Hepatocyte (in vitro differentiated cells): ENCODE data around the gene PRKCI.

Experiments
- EZH2 ChIP-seq: fragments of 200-600 bp; sonication (generic); IDR thresholded peaks from 2 replicates; pipeline ENCODE4 v1.6.1; 2016; ENCODE audit warnings: antibody characterized with exemption, mild to moderate bottlenecking, borderline replicate concordance
- TF ChIP-seq, protein P1 (sequence below): fragments of 200-600 bp; sonication (generic); IDR thresholded peaks from 2 replicates; pipeline ENCODE4 v1.5.1; 2016; ENCODE audit warnings: antibody characterized with exemption, mild to moderate bottlenecking; ENCODE audit not compliant: poor library complexity

- TF ChIP-seq, protein P1, sequence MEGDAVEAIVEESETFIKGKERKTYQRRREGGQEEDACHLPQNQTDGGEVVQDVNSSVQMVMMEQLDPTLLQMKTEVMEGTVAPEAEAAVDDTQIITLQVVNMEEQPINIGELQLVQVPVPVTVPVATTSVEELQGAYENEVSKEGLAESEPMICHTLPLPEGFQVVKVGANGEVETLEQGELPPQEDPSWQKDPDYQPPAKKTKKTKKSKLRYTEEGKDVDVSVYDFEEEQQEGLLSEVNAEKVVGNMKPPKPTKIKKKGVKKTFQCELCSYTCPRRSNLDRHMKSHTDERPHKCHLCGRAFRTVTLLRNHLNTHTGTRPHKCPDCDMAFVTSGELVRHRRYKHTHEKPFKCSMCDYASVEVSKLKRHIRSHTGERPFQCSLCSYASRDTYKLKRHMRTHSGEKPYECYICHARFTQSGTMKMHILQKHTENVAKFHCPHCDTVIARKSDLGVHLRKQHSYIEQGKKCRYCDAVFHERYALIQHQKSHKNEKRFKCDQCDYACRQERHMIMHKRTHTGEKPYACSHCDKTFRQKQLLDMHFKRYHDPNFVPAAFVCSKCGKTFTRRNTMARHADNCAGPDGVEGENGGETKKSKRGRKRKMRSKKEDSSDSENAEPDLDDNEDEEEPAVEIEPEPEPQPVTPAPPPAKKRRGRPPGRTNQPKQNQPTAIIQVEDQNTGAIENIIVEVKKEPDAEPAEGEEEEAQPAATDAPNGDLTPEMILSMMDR: no peak
- TF ChIP-seq EZH2: no peak
These were observed 115.2 kb downstream of the PRKCI start for GRCh38 chr3:170337420-170337819.
